HG02763 (cell line): ENCODE results near the gene CYLD.
A peak's percentile ranks its signal among the peaks of the same experiment; 100 is the strongest.

Experiments
- ATAC-seq: cut with Tn5 transposase; IDR thresholded peaks from one replicate; pipeline ENCODE4 v1.9.1; 2021; ENCODE audit warnings: mild to moderate bottlenecking, moderate library complexity; ENCODE audit not compliant: unreplicated experiment

CYLD gene

GRCh38 chr16:50711040-50711439 lies 30.8 kb upstream of the CYLD start:
- ATAC-seq: no peak

- no peak for ATAC-seq
Observed at GRCh38 chr16:50711862-50712559, 29.9 kb upstream of the CYLD start.

GRCh38 chr16:50712560-50712898 lies 29.4 kb upstream of the CYLD start:
- no peak for ATAC-seq

GRCh38 chr16:50712956-50713355 lies 28.9 kb upstream of the CYLD start:
- ATAC-seq: no peak

- ATAC-seq: no peak
Observed at GRCh38 chr16:50717091-50717490, 24.8 kb upstream of the CYLD start.

- no peak for ATAC-seq
Observed at GRCh38 chr16:50717494-50717893, 24.4 kb upstream of the CYLD start.

GRCh38 chr16:50718061-50718760 lies 23.7 kb upstream of the CYLD start:
- ATAC-seq: no peak

GRCh38 chr16:50718761-50719400 lies 23.0 kb upstream of the CYLD start:
- ATAC-seq: no peak

GRCh38 chr16:50719401-50720337 lies 22.2 kb upstream of the CYLD start:
- ATAC-seq: no peak

- ATAC-seq: no peak
Observed at GRCh38 chr16:50721549-50722404, 20.1 kb upstream of the CYLD start.

GRCh38 chr16:50722405-50722737 lies 19.5 kb upstream of the CYLD start:
- no peak for ATAC-seq

- no peak for ATAC-seq
Observed at GRCh38 chr16:50722960-50723359, 18.9 kb upstream of the CYLD start.

- ATAC-seq: no peak
Observed at GRCh38 chr16:50724306-50724705, 17.6 kb upstream of the CYLD start.

GRCh38 chr16:50731130-50731988 lies 10.5 kb upstream of the CYLD start:
- no peak for ATAC-seq

GRCh38 chr16:50731989-50732832 lies 9.7 kb upstream of the CYLD start:
- ATAC-seq: no peak

- no peak for ATAC-seq
Observed at GRCh38 chr16:50733468-50733867, 8.4 kb upstream of the CYLD start.

GRCh38 chr16:50735629-50736122 lies 6.2 kb upstream of the CYLD start:
- ATAC-seq: peak; percentile 56

GRCh38 chr16:50736448-50736847 lies 5.4 kb upstream of the CYLD start:
- no peak for ATAC-seq
